Esophagus squamous epithelium (tissue), 4 donors: Measurements from ENCODE around the gene NOXRED1.

ENCODE experiments used
- POLR2A ChIP-seq, 4 donors: fragments of 450-650 bp; IDR thresholded peaks; one replicate each; pipeline ENCODE4 v1.6.1; 2017; ENCODE audit warnings: antibody characterized with exemption in 4 of 4, mild to moderate bottlenecking in 4 of 4, moderate library complexity in 3 of 4
- TF ChIP-seq, protein P1 (sequence below), 6 experiments: fragments of 450-650 bp in 4 of 6; fragments of 200-600 bp in 2 of 6; sonication (generic) in 2 of 6; IDR thresholded peaks; one replicate each; pipeline ENCODE4 v1.5.1; 2016 to 2019; ENCODE audit warnings: antibody characterized with exemption in 6 of 6, mild to moderate bottlenecking in 4 of 6, moderate library complexity in 4 of 6

DNA sequence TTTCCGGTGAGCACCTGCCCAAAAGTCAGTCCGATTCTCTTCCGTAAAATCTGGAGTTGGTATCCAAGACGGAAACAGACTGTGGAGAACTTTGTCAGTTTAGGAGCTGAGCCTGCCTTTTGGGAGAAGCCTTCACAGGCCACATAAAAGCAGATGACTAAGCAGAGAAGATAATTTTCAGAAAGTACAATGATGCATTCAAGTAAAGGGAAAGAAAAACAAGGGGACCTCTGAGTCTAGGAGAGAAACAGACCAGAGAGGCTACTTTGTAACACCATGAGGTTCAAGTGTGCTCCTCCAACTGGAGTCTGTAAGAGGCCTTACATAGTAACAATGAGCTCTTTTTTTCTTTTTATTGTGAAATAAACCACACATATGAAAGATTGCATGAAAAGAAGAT lies 67.5 kb downstream of the NOXRED1 start:
- no peak for TF ChIP-seq POLR2A (IDR thresholded peaks at IDR 0.05)
- TF ChIP-seq, protein P1, sequence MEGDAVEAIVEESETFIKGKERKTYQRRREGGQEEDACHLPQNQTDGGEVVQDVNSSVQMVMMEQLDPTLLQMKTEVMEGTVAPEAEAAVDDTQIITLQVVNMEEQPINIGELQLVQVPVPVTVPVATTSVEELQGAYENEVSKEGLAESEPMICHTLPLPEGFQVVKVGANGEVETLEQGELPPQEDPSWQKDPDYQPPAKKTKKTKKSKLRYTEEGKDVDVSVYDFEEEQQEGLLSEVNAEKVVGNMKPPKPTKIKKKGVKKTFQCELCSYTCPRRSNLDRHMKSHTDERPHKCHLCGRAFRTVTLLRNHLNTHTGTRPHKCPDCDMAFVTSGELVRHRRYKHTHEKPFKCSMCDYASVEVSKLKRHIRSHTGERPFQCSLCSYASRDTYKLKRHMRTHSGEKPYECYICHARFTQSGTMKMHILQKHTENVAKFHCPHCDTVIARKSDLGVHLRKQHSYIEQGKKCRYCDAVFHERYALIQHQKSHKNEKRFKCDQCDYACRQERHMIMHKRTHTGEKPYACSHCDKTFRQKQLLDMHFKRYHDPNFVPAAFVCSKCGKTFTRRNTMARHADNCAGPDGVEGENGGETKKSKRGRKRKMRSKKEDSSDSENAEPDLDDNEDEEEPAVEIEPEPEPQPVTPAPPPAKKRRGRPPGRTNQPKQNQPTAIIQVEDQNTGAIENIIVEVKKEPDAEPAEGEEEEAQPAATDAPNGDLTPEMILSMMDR (IDR thresholded peaks at IDR 0.05) = no peak
